Activated CD4-positive, alpha-beta T cell treated with anti-CD3 and anti-CD28 coated beads for 36 hours (primary cell): ENCODE data around the gene PRSS27. TPM values are rescaled to one million over a fixed set of nuclear protein-coding genes. Genes with fewer than 3 reads are reported as not detected.
A peak's percentile ranks its signal among the peaks of the same experiment; 100 is the strongest.

ENCODE experiments used
- ATAC-seq: fragments of 200-7000 bp; cut with Tn5 transposase; one replicate; pipeline ENCODE4 v1.10.0; 2021; ENCODE audit warnings: mild to moderate bottlenecking, moderate library complexity
- CTCF ChIA-PET: fragments of 350-600 bp; sonication (Branson Sonifier 250); formaldehyde crosslinking; loops from one replicate; lab custom pipeline; 2021; ENCODE audit warnings: antibody characterized with exemption; lab: Charles Lee
- POLR2A ChIA-PET: fragments of 350-600 bp; sonication (Branson Sonifier 250); formaldehyde crosslinking; loops from one replicate; lab custom pipeline; 2021; ENCODE audit warnings: antibody characterized with exemption, inconsistent platforms; lab: Charles Lee
- DNase-seq: peaks from one replicate; pipeline ENCODE4 v3.0.0-alpha.2; 2020
- H3K27ac Mint-ChIP-seq: one replicate; pipeline ENCODE4 v1.8.0; 2021; ENCODE audit warnings: mixed read lengths
- H3K27me3 Mint-ChIP-seq: one replicate; pipeline ENCODE4 v1.8.0; 2021; ENCODE audit warnings: mixed read lengths
- H3K36me3 Mint-ChIP-seq: one replicate; pipeline ENCODE4 v1.8.0; 2021; ENCODE audit warnings: low read depth, mixed read lengths
- H3K4me1 Mint-ChIP-seq: one replicate; pipeline ENCODE4 v1.8.0; 2021; ENCODE audit warnings: mixed read lengths
- H3K4me3 Mint-ChIP-seq: one replicate; pipeline ENCODE4 v1.8.0; 2021; ENCODE audit warnings: mild to moderate bottlenecking, moderate library complexity, mixed read lengths
- H3K9me3 Mint-ChIP-seq: one replicate; pipeline ENCODE4 v1.8.0; 2021; ENCODE audit warnings: low read depth, mixed read lengths
- intact Hi-C, 2 experiments: fragments of 100-400 bp; cut with DNase I in 1 of 2; cut with micrococcal nuclease in 1 of 2; formaldehyde crosslinking; loops; one replicate each; pipeline versions ENCODE4 v1.14.2 to v1.15.1; 2022 to 2024; cut with DNase I, micrococcal nuclease
- total RNA-seq, 2 experiments: library from RNA; stranded (reverse); gene quantifications; one replicate each; pipeline ENCODE4 v1.2.3, GENCODE V29; 2021

The PRSS27 gene
- total RNA-seq, 2 experiments from 2014 or later: 2.3 to 2.4 TPM

DNA sequence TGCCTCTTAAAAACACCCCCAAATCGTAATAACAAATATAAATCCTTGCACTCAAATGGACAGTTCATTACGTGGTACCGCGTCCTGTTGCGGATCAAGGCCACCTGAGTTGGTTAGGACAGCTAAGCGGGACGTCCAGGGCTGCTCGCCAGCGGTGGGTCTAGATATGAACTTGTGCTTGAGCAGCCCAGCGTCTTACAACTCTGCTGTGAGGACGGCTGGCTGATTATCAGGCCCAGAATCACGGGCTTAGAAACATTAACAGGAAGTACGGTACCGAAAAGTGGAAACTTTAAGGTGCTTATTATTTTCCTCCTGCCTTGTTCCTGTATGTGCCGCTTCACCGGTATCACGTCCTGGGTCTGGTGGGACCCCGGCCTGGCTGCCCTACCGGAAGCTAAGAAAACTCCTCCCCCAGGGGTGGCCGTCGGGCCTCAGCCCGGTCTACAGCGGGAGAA is 31.6 kb upstream of the PRSS27 start:
- DNase-seq (peak; percentile 33), ATAC-seq (no peak)
- ChIA-PET POLR2A (interaction anchor here (0.8 to 3.4 kb wide), 3 partner anchors 24 to 596 kb away, joined by 3 to 26 read pairs (median 9); partner anchors contain the start of genes ELOB, KCTD5 and TRAF7), CTCF (interaction anchor here (1.7 kb wide), 1 partner anchor 23 kb away, joined by 3 read pairs; no protein-coding TSS in a partner anchor)
- peak overlapping the region; percentile 99 for H3K4me3 Mint-ChIP-seq
- no peaks in the 10 kb centered on the region for H3K27me3 Mint-ChIP-seq
- H3K9me3 Mint-ChIP-seq: no peaks in the 10 kb centered on the region
- H3K27ac Mint-ChIP-seq: peak overlapping the region; percentile 98
- intact Hi-C loops: loop anchor here (1.0 to 10.0 kb wide), 20 partner anchors 26 to 925 kb away; partner anchors contain the start of genes KCTD5 (in 2 of the 2), ABCA3 (in 1 of the 2), ATP6V0C (in 1 of the 2) and CCNF (in 1 of the 2)
- H3K4me1 Mint-ChIP-seq: peaks cover 39% of the 10 kb centered on the region
- peaks cover 40% of the 10 kb centered on the region for H3K36me3 Mint-ChIP-seq

GRCh38 chr16:2749936-2750335 is 29.9 kb upstream of the PRSS27 start:
- CTCF ChIA-PET: no interaction called here
- Mint-ChIP-seq H3K27me3 (no peaks in the 10 kb centered on the region), H3K9me3 (no peaks in the 10 kb centered on the region), H3K36me3 (peaks cover 27% of the 10 kb centered on the region), H3K4me1 (peaks cover 24% of the 10 kb centered on the region), H3K27ac (no peak overlapping the region), H3K4me3 (no peak overlapping the region)
- no peak for ATAC-seq
- intact Hi-C loops: loop anchor here in 1 of 2 experiments (10.0 kb wide), 1 partner anchor 525 kb away; the partner anchor contains the start of gene E4F1
- DNase-seq: no peak
- POLR2A ChIA-PET: no interaction called here

DNA sequence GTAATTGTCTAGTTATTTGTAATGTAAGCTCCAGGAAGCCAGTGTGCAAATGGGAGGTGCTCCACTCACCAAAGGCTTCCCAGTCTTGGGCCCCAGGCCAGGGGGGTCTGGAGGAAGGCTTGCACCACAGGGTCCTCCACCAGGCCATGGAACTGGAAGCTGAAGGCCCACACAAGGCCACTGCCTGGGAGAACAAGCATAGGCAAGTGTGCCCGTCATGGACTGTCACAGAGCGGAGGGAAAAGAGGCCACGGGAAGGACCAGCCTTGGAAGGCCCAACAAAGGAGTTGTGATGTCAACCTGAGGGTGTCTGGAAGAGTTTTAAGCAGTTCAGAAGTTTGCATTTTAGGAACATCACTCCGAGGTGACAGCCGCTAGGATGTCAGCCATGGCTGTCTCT is 29.5 kb upstream of the PRSS27 start:
- Mint-ChIP-seq H3K27ac (no peak overlapping the region), H3K36me3 (peaks cover 23% of the 10 kb centered on the region), H3K27me3 (no peaks in the 10 kb centered on the region), H3K4me3 (no peak overlapping the region), H3K9me3 (no peaks in the 10 kb centered on the region), H3K4me1 (peaks cover 20% of the 10 kb centered on the region)
- POLR2A ChIA-PET: no interaction called here
- no peak for ATAC-seq
- CTCF ChIA-PET: no interaction called here
- intact Hi-C loops: no loop called here
- no peak for DNase-seq

GRCh38 chr16:2748757-2749455 is 28.9 kb upstream of the PRSS27 start:
- intact Hi-C loops: no loop called here
- no peaks in the 10 kb centered on the region for H3K27me3 Mint-ChIP-seq
- peaks cover 14% of the 10 kb centered on the region for H3K4me1 Mint-ChIP-seq
- H3K27ac Mint-ChIP-seq: no peak overlapping the region
- no peak for ATAC-seq
- peaks cover 17% of the 10 kb centered on the region for H3K36me3 Mint-ChIP-seq
- ChIA-PET POLR2A (interaction anchor here (0.5 kb wide), 1 partner anchor 13 kb away, joined by 3 read pairs; no protein-coding TSS in a partner anchor), CTCF (no interaction called here)
- H3K4me3 Mint-ChIP-seq: no peak overlapping the region
- DNase-seq: no peak
- H3K9me3 Mint-ChIP-seq: no peaks in the 10 kb centered on the region

DNA sequence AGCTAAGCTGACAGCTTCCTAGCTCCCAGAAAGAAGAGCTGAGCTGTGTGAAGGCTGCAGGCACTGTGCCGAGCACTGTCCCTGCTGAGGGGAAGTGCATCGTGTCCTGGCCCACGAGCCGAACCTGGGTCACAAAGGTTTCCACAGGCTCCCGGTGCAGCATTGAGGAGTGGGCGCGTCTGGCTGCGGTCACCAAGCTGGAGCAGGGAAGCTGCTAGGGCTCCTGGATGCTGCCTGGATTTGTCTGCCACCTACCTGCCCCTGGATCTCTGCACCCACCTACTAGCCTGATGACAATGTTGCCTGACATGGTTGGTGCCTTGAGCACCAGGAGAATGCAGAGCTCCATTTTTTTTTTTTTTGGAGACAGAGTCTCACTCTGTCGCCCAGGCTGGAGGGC is 25.9 kb upstream of the PRSS27 start:
- intact Hi-C loops: no loop called here
- H3K27me3 Mint-ChIP-seq: no peaks in the 10 kb centered on the region
- POLR2A ChIA-PET: interaction anchor here (0.6 to 0.7 kb wide), 2 partner anchors 64 to 137 kb away, joined by 3 read pairs; partner anchors contain the start of gene FLYWCH2

DNA sequence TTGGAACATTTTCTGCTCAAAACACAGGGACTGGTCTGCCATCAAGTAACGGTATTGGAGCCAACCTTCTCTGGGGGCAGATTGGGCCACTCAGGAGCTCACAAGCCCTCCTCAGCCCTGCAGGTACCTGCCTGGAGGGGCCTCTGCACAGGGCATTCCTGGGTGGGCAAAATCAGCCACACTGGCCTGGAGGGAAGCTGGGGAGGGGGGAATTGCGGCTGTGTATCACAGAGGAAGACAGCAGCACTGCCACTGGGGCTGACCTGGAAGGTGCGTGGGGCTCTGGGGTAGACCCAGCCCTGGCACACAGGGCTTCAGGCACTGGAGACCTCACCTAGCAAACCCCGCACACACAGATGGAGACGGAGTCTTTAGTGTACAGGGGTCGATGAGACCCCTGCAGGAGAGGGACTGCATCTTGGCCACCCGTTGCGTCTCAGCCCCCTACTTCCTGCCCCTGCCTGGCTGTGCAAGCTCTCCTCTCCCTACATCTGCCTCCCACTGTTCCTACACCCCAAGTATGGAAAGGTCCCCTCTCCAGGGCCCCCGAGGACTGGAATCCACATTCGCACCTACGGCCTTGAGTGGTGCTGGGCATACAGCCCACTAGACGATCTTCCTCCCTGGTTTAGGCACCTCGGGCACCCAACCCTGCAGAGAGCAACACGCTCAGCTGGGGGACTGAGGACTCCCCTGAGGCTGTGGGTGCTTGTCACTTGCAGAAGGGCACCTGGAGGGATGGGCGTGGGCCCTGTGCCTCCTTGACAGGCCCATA is 25.3 kb upstream of the PRSS27 start:
- no peaks in the 10 kb centered on the region for H3K4me1 Mint-ChIP-seq
- H3K9me3 Mint-ChIP-seq: no peaks in the 10 kb centered on the region
- no peaks in the 10 kb centered on the region for H3K27me3 Mint-ChIP-seq
- no peak for ATAC-seq
- intact Hi-C loops: no loop called here
- CTCF ChIA-PET: interaction anchor here (1.1 kb wide), 1 partner anchor 11 kb away, joined by 4 read pairs; no protein-coding TSS in a partner anchor
- POLR2A ChIA-PET: no interaction called here
- H3K4me3 Mint-ChIP-seq: no peak overlapping the region
- peaks cover 8% of the 10 kb centered on the region for H3K36me3 Mint-ChIP-seq
- DNase-seq: no peak
- no peak overlapping the region for H3K27ac Mint-ChIP-seq

More for the DNA sequence above, 25.9 kb upstream of the PRSS27 start:
- Mint-ChIP-seq H3K36me3 (peaks cover 8% of the 10 kb centered on the region), H3K27ac (no peak overlapping the region), H3K4me1 (peaks cover 6% of the 10 kb centered on the region), H3K4me3 (no peak overlapping the region), H3K9me3 (no peaks in the 10 kb centered on the region)
- DNase-seq (no peak), ATAC-seq (no peak)
- CTCF ChIA-PET: interaction anchor here (1.1 kb wide), 1 partner anchor 11 kb away, joined by 4 read pairs; no protein-coding TSS in a partner anchor

- ChIA-PET POLR2A (no interaction called here), CTCF (no interaction called here)
- no peak overlapping the region for H3K27ac Mint-ChIP-seq
- peaks cover 4% of the 10 kb centered on the region for H3K36me3 Mint-ChIP-seq
- no peak for ATAC-seq
- no peak overlapping the region for H3K4me3 Mint-ChIP-seq
- no peaks in the 10 kb centered on the region for H3K9me3 Mint-ChIP-seq
- intact Hi-C loops: no loop called here
- no peaks in the 10 kb centered on the region for H3K27me3 Mint-ChIP-seq
- H3K4me1 Mint-ChIP-seq: no peaks in the 10 kb centered on the region
- no peak for DNase-seq
These were observed 24.7 kb upstream of the PRSS27 start for GRCh38 chr16:2744711-2745110.

- no peak overlapping the region for H3K4me3 Mint-ChIP-seq
- H3K27ac Mint-ChIP-seq: no peak overlapping the region
- no peaks in the 10 kb centered on the region for H3K9me3 Mint-ChIP-seq
- H3K4me1 Mint-ChIP-seq: no peaks in the 10 kb centered on the region
- no peaks in the 10 kb centered on the region for H3K27me3 Mint-ChIP-seq
- no peaks in the 10 kb centered on the region for H3K36me3 Mint-ChIP-seq
- no peak for ATAC-seq
- ChIA-PET POLR2A (no interaction called here), CTCF (no interaction called here)
- no peak for DNase-seq
- intact Hi-C loops: no loop called here
These were observed 23.2 kb upstream of the PRSS27 start for GRCh38 chr16:2743007-2743810.

- CTCF ChIA-PET: interaction anchor here (0.6 kb wide), 1 partner anchor 1394 kb away, joined by 3 read pairs; no protein-coding TSS in a partner anchor
- no peaks in the 10 kb centered on the region for H3K9me3 Mint-ChIP-seq
- POLR2A ChIA-PET: no interaction called here
- no peaks in the 10 kb centered on the region for H3K27me3 Mint-ChIP-seq
- no peaks in the 10 kb centered on the region for H3K4me1 Mint-ChIP-seq
- H3K36me3 Mint-ChIP-seq: no peaks in the 10 kb centered on the region
- no peak overlapping the region for H3K4me3 Mint-ChIP-seq
- intact Hi-C loops: no loop called here
- DNase-seq (no peak), ATAC-seq (no peak)
- H3K27ac Mint-ChIP-seq: no peak overlapping the region
These were observed 22.4 kb upstream of the PRSS27 start for GRCh38 chr16:2742323-2743006.

DNA sequence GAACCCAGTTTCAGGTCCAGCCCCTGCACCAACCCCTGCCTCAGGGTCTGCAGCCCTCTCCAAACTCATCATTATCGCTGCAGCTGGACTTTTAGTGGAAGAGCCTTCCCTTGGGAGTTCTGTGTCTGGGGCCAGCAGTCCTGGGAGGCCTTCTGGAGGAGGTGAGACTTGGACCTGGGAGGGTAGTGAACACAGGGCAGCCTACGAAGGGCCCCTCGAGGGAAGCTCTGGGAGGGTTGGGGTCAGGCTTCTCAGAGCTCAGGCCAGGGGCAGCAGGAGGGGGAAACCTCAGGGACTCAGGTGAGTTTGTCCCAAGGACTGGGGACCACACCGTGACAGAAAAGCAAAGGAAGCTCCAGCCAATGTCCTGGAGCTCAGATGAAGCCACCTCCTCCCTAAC is 21.1 kb upstream of the PRSS27 start:
- no peaks in the 10 kb centered on the region for H3K9me3 Mint-ChIP-seq
- no peak overlapping the region for H3K27ac Mint-ChIP-seq
- no peak for DNase-seq
- no peaks in the 10 kb centered on the region for H3K4me1 Mint-ChIP-seq
- no peak for ATAC-seq
- intact Hi-C loops: no loop called here
- H3K36me3 Mint-ChIP-seq: no peaks in the 10 kb centered on the region
- no peaks in the 10 kb centered on the region for H3K27me3 Mint-ChIP-seq
- no peak overlapping the region for H3K4me3 Mint-ChIP-seq
- CTCF ChIA-PET: no interaction called here
- POLR2A ChIA-PET: interaction anchor here (0.7 kb wide), 1 partner anchor 27 kb away, joined by 5 read pairs; no protein-coding TSS in a partner anchor
